Activated CD8-positive, alpha-beta memory T cell treated with anti-CD3 and anti-CD28 coated beads for 24 hours (primary cell): ENCODE data around the gene ACTR2.
"Not testable (repeated sequence)": the region's sequence is repeated elsewhere in the genome, so short reads cannot be mapped to it uniquely, and the experiment has no call there.

Experiments used
- DNase-seq: peaks from one replicate; pipeline ENCODE4 v3.0.0-alpha.2; 2020

ACTR2 gene

GRCh38 chr2:65314801-65315441 is 87.3 kb downstream of the ACTR2 start:
- no peak for DNase-seq

- DNase-seq: no peak
These were observed 88.4 kb downstream of the ACTR2 start for GRCh38 chr2:65316072-65316471.

DNA sequence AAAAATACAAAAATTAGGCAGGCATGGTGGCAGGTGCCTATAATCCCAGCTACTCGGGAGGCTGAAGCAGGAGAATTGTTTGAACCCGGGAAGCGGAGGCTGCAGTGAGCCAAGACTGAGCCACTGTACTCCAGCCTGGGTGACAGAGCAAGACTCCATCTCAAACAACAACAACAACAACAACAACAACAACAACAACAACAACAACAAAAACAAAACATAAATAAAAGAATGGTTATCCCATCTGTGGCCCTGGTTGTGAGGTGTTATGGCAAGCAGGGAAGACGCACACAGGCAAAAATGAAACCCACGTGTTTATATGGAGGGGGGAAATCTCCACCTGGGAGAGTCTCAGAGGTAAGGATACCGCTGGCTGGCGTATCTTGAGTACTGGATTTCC is 89.7 kb downstream of the ACTR2 start:
- DNase-seq: not testable (repeated sequence)

DNA sequence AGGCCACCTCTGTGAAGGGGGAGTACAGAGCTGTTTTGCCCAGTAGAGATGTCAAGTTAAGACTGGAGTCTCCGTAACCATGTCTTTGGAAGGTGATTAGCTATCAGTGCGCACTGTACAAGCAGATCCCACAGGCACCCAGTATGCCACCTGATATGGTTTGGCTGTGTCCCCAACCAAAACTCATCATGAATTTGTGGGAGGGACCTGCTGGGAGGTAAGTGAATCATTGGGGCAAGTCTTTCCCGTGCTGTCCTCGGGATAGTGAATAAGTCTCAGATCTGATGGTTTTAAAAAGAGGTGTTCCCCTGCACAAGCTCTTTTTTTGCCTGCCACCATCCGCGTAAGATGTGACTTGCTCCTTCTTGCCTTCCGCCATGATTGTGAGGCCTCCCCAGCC is 90.2 kb downstream of the ACTR2 start:
- no peak for DNase-seq

DNA sequence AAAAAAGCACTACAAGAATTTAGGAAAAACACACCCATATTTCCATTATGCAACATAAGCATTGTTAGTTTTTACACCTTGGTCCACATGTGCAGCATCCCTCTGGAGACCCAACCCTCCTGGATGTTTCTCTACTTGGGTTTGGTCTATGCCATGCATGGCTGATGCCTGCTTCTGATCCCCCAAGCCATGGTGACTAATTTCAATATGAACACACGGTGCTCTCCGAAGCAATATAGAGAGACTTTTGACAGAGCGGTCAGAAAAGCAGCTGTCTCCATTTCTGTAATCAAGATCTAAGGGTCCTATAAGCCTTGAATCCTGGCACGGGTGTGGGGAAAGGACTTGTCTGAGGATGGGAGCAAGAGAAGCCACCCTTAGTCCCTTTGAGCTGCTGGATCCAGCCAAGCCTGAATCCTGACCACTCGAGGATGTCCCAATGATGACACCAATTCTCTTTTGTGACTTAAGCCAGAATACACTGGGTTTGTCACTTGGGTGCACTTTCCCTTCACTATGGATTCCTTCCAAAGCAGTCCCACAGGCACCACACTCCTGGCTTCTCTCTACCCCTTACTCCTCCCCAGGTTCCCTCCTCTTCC is 91.5 kb downstream of the ACTR2 start:
- DNase-seq: no peak

DNA sequence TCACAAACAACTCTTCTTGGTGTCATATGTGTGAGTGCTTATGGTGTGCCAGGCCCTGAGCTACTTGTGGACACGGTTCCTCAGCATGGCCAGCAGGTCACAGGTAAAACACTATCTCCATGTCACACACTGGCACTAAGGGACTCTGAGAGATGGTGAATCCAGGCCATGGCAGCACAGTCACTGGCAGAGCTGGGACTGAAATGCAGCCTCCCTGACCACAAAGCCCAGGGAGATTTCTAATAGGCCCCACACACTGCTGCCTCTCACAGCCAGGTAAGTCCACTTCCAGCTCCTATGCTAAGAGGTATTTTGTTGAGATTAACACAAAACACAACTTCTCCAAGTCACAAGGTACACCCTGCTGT is 92.0 kb downstream of the ACTR2 start:
- DNase-seq: no peak

DNA sequence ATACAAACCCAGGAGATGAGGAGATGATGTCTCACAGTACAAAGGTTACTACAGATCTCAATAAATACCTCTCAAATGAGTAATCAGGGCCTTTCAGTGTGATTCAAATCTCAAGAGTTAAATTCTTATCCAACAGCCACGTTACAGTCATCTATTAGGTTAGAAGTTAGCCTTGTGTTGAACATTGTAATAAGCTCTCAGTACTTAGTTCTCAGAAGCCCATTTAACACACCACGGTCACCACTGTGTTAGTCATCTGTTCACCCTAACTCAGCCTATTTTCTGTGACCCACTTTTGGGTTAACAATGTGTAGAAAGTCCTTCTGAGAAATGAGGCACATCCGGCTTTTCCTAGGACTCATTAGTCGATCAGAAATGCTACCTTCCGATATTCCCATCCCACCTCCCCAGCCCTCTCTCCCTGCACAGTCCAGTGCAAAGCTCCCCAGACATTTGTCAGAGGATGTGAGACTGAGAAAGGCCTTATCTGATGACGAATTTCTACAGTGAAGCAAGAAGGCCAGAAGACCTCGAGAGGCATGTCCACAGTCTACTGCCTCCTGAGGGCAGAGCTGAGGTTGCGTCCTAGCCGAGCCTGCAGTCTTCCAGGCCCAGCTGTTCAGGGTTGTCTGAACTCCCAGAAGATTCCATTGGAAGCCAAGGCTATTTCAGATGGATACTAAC is 92.6 kb downstream of the ACTR2 start:
- no peak for DNase-seq
